ENCODE measurements around the gene C1QTNF1.
"Not testable (repeated sequence)": the region's sequence is repeated elsewhere in the genome, so short reads cannot be mapped to it uniquely, and the experiment has no call there.

The C1QTNF1 gene

GRCh38 chr17:79005063-79005861 lies 18.7 kb upstream of the C1QTNF1 start:
- in situ Hi-C loops (cut with MboI; ENCODE audit: low sequenced_read_pairs), result no loop called here

GRCh38 chr17:79006046-79006445 lies 17.9 kb upstream of the C1QTNF1 start:
- in situ Hi-C loops (cut with MboI; ENCODE audit: low sequenced_read_pairs), result no loop called here

- in situ Hi-C loops (cut with MboI; ENCODE audit: low sequenced_read_pairs), result no loop called here
Measured at GRCh38 chr17:79006794-79007503, 17.0 kb upstream of the C1QTNF1 start.

- in situ Hi-C loops (cut with MboI; ENCODE audit: low sequenced_read_pairs), result no loop called here
Measured at GRCh38 chr17:79007504-79008381, 16.2 kb upstream of the C1QTNF1 start.

- in situ Hi-C loops (cut with MboI; ENCODE audit: low sequenced_read_pairs), result no loop called here
Measured at GRCh38 chr17:79008666-79009387, 15.1 kb upstream of the C1QTNF1 start.

GRCh38 chr17:79009397-79010303 lies 14.3 kb upstream of the C1QTNF1 start, which contains the start of gene CANT1:
TSS of gene CANT1 (minus strand) at chr17:79009764. CDS start at chr17:78997622, 12,142 bp downstream.
- in situ Hi-C loops (cut with MboI; ENCODE audit: low sequenced_read_pairs), result no loop called here

GRCh38 chr17:79010304-79010646 lies 13.7 kb upstream of the C1QTNF1 start:
- in situ Hi-C loops (cut with MboI; ENCODE audit: low sequenced_read_pairs), result no loop called here

- in situ Hi-C loops (cut with MboI; ENCODE audit: low sequenced_read_pairs), result no loop called here
Measured at GRCh38 chr17:79011451-79012147, 12.4 kb upstream of the C1QTNF1 start.

- in situ Hi-C loops (cut with MboI; ENCODE audit: low sequenced_read_pairs), result no loop called here
Measured at GRCh38 chr17:79012563-79013134, 11.3 kb upstream of the C1QTNF1 start.

GRCh38 chr17:79014158-79014758 lies 9.7 kb upstream of the C1QTNF1 start:
- in situ Hi-C loops (cut with MboI; ENCODE audit: low sequenced_read_pairs), result no loop called here

GRCh38 chr17:79017546-79018369 lies 6.2 kb upstream of the C1QTNF1 start:
- in situ Hi-C loops (cut with MboI; ENCODE audit: low sequenced_read_pairs), result no loop called here

- in situ Hi-C loops (cut with MboI; ENCODE audit: low sequenced_read_pairs), result no loop called here
Measured at GRCh38 chr17:79018370-79018695, 5.6 kb upstream of the C1QTNF1 start.

GRCh38 chr17:79019261-79019631 lies 4.7 kb upstream of the C1QTNF1 start:
- in situ Hi-C loops (cut with MboI; ENCODE audit: low sequenced_read_pairs), result no loop called here

- in situ Hi-C loops (cut with MboI; ENCODE audit: low sequenced_read_pairs), result no loop called here
Measured at GRCh38 chr17:79019632-79020584, 4.1 kb upstream of the C1QTNF1 start.

- in situ Hi-C loops (cut with MboI; ENCODE audit: low sequenced_read_pairs), result no loop called here
Measured at GRCh38 chr17:79020631-79021301, 3.2 kb upstream of the C1QTNF1 start.

GRCh38 chr17:79021929-79022328 lies 2.0 kb upstream of the C1QTNF1 start:
- in situ Hi-C loops (cut with MboI; ENCODE audit: low sequenced_read_pairs), result not testable (repeated sequence)

Data from hTERT RPE-1 (cell line).